Spinal cord (tissue), 10 donors: Measurements from ENCODE around the gene PROZ. TPM values are rescaled to one million over a fixed set of nuclear protein-coding genes. Genes with fewer than 3 reads are reported as not detected.
A peak's percentile ranks its signal among the peaks of the same experiment; 100 is the strongest.

ENCODE experiments used
- DNase-seq, 6 donors: peaks; one replicate each; pipeline versions ENCODE4 v3.0.0 to v3.0.0-alpha.2; 2013 to 2015; ENCODE audit warnings: low spot score in 6 of 6, low read depth in 4 of 6
- H3K27ac ChIP-seq: one replicate; pipeline ENCODE4 v1.5.1; 2013; ENCODE audit warnings: low read depth, low read length, control low read depth
- H3K27me3 ChIP-seq: one replicate; pipeline ENCODE4 v1.6.1; 2013; ENCODE audit warnings: low read length; ENCODE audit not compliant: control insufficient read depth, insufficient read depth
- H3K36me3 ChIP-seq: one replicate; pipeline ENCODE4 v1.6.1; 2013; ENCODE audit warnings: low read length; ENCODE audit not compliant: control insufficient read depth, insufficient read depth
- H3K4me1 ChIP-seq: one replicate; pipeline ENCODE4 v1.6.1; 2013; ENCODE audit warnings: low read length; ENCODE audit not compliant: control insufficient read depth, insufficient read depth
- H3K4me3 ChIP-seq: one replicate; pipeline ENCODE4 v1.5.1; 2013; ENCODE audit warnings: low read depth, low read length, control low read depth
- H3K9me3 ChIP-seq: one replicate; pipeline ENCODE4 v1.6.1; 2013; ENCODE audit warnings: low read length; ENCODE audit not compliant: control insufficient read depth, insufficient read depth
- WGBS: methylation state at CpG from one replicate; pipeline ENCODE4 v1.1.5; 2013; ENCODE audit warnings: missing lambda C conversion rate; ENCODE audit not compliant: insufficient coverage; 5-methylcytosine and 5-hydroxymethylcytosine counted together
- polyA plus RNA-seq, 2 donors: library from polyadenylated mRNA; unstranded; fragments of 120-200 nt; gene quantifications; one replicate each; pipeline ENCODE4 v1.2.1, GENCODE V29; 2013; ENCODE audit not compliant: insufficient read length in 2 of 2
- total RNA-seq, 2 donors: library from RNA; depleted of rRNA in 1 of 2; stranded (reverse); fragments of 120-200 nt in 1 of 2; fragments of >200 nt in 1 of 2; gene quantifications; one replicate each; pipeline versions ENCODE4 v1.2.3 to v1.2.4, GENCODE V29; 2013 to 2014
- donor health status: healthy.

Gene PROZ
- total and polyA plus RNA-seq, 4 donors: 0.17 to 0.39 TPM; not detected in 2

DNA sequence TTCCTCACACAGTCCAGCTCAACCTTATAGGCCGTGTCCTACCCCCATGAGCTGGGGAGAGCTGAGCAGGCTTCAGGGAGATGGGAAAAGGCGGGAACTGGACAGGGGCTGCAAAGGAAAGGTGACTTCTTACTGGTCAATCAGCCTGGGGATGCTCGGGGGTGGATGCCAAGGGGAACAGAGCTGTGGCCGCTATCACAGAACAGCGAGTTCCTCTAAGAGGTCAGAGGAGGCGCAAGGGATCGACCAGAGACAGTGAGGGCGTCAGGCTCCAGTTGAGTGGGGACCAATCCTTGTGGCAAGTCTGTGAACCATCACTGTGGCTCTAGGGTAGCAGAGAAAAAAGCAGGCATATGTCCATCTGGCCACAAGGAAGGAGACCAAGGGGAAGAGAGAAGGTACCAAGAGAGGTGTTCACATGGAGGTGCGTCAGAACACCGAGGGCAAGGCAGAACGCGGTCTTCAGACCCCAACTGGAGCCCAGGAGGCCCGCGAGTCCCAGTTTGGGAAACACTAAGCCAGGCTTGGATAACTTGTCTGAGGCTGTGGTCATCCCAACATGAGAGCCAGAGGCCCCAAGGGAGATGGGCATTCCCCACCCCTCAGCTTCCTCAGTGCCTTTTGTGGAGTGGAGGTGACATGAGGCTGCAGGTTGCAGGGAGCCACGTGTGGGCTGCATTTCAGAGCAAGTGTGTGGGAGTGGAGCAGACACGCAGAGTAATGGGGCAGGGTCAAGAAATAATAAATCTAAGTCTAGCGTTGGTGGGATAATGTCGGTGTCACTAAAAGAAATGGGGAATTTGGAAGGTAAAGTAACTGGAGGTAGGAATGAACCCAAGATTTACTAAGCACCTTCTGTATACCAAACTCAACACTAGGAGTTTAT is 31.9 kb upstream of the PROZ start:
- Histone ChIP-seq H3K9me3 (no peaks in the 10 kb centered on the region), H3K4me1 (peaks cover 22% of the 10 kb centered on the region), H3K27me3 (peaks cover 6% of the 10 kb centered on the region), H3K36me3 (no peaks in the 10 kb centered on the region), H3K27ac (no peak overlapping the region), H3K4me3 (no peak overlapping the region)
- WGBS: 95% methylated on average over 13 of the region's 18 CpGs
- DNase-seq: no peak

DNA sequence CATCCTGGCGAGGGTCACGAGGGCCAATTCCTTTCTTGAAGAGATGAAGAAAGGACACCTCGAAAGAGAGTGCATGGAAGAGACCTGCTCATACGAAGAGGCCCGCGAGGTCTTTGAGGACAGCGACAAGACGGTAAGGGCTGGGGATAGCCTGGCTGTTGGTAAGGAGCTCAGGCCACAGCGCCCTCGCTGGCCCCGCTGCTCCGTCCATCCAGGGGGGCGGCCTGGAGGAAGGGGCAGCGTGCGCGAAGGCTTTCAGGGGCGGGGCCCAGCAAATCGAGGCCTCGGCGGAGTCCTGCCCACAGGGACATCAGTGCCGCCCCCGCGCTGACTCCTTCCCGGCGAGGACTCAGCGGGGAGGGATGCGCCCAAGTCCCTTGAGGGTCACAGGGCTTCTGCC is 29.0 kb upstream of the PROZ start:
- Histone ChIP-seq H3K4me3 (peak overlapping the region; percentile 21), H3K36me3 (no peaks in the 10 kb centered on the region), H3K27ac (no peak overlapping the region), H3K4me1 (peaks cover 12% of the 10 kb centered on the region), H3K9me3 (no peaks in the 10 kb centered on the region), H3K27me3 (peaks cover 6% of the 10 kb centered on the region)
- 67% methylated on average over 24 of the region's 27 CpGs for WGBS
- DNase-seq: no peak

DNA sequence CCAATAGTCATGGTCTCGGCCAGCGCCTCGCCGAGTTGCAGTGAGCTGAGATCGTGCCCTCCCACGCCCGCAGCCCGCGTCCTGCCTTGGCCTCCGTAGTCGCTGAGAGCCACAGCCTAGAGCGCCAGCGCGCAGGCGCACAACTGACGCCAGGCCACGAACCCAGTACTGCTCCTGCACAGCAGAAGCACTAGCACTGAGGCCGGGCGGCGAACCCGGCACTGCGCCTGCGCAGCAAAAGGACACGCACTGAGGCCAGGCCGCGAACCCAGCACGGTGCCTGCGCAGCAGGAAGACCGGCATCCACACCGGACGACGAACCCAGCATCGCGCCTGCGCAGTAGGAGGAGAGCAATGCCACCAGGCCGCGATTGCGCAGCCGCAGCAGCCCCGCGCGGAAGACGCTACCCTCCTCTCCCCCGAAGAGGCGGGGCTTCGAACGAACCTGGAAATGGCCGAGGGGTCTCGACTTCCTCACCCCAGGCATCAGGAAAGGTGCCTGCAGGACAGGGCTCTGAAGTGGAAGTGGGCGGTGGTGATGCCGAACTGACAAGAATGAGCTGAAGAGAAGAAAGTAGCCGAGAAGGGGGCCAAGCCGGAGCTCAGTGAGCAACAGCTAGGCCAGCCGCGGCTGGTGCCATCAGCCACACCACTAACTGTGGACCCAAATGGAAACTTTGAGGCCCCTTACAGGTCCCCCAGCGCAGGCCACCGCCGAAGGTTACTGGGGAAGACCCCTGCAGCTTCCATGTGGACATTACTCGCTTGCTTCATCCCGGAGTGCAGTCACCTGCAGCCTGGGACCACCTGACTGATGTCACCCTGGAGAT is 28.3 kb upstream of the PROZ start:
- H3K4me3 ChIP-seq: peak overlapping the region; percentile 21
- H3K4me1 ChIP-seq: peaks cover 12% of the 10 kb centered on the region
- no peak overlapping the region for H3K27ac ChIP-seq
- H3K9me3 ChIP-seq: no peaks in the 10 kb centered on the region
- no peaks in the 10 kb centered on the region for H3K36me3 ChIP-seq
- DNase-seq: peak in 2 of 6 donors; percentile 49 to 75
- WGBS: 30% methylated on average over 54 of the region's 60 CpGs
- peaks cover 6% of the 10 kb centered on the region for H3K27me3 ChIP-seq

DNA sequence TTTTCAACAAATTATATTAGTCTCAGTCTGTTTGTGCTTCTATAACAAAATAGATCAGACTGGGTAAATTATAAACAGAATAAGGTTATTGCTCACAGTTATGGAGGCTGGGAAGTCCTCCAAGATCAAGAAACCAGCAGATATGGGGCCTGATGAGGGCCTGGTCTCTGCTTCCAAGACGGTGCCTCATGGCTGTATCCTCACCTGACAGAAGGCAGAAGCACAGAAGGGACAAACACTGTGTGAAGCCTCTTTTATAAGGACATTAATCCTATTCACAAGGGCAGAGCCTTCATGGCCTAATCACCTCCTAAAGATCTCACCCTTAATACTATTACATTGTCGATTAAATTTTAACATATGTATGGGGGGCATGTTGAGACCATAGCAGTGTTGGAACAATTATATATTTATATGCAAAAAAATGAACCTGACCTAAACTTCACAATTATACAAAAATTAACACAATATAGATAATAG is 23.1 kb upstream of the PROZ start:
- Histone ChIP-seq H3K36me3 (no peaks in the 10 kb centered on the region), H3K4me3 (no peak overlapping the region), H3K27ac (no peak overlapping the region), H3K4me1 (peaks cover under 1% of the 10 kb centered on the region), H3K27me3 (no peaks in the 10 kb centered on the region), H3K9me3 (no peaks in the 10 kb centered on the region)
- DNase-seq: no peak
- WGBS: 60% methylated on average over 1 of the region's 2 CpGs

DNA sequence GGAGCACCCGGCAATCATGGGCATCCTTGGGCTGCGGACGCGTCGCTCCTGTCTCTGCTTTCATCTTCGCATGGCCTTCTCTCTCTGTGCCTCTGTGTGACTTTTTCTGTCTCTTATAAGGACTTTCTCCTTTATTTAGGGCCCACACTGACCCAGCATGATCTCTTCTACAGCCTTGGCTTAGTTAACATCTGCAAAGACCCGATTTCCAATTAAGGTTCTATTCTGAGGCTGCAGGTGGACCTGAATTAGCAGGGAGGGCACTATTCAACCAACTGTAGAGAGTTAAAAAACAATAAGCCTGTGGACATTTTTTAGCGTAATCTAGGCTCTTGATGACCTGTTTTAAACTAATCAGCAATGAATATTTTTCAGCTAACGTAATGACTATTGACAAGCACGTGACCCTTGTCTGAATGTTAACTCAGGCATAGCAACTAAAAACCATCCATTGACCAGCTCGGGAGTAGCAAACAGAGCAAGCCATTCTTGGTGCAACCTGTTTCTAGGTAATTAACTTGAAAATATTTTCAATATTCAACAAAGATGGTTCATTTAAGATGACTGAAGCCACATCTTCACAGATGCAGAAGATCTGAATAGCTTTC is 20.7 kb upstream of the PROZ start:
- Histone ChIP-seq H3K27ac (no peak overlapping the region), H3K4me3 (no peak overlapping the region), H3K4me1 (no peaks in the 10 kb centered on the region), H3K27me3 (no peaks in the 10 kb centered on the region), H3K36me3 (peaks cover 7% of the 10 kb centered on the region), H3K9me3 (no peaks in the 10 kb centered on the region)
- no peak for DNase-seq
- WGBS: 83% methylated on average over 9 of the region's 11 CpGs

DNA sequence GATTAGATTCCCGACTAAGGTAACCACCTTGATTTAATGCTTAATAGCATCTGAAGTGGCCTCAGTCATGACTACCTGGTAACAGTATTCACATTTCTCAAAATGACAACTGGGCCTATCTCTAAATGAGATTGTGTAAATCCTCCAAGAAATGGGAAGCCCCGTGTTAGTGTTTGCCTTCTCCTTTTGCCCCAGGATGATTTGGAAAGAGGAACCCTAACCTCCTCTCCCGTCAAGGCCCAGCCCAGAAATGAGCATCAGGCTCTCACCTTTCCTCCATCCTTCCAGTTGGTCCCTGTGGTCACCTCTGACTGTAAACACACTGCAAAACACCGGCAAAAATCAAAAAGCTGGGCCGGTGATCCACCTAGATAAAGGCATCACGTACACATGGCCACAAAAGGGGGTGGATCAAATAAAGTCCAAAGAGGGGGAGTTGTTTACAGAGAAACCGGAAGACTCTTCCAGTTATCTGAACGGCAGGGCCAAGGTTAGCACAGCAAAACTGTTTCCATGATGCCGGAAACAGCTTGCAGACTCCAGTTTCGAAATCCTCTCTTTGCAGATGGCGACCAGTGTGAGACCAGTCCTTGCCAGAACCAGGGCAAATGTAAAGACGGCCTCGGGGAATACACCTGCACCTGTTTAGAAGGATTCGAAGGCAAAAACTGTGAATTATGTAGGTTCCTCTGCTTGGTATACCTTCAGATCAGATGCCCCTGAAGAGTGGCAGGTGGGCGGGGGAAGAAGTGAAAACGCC is 19.5 kb upstream of the PROZ start:
- WGBS: 86% methylated on average over 12 of the region's 16 CpGs
- Histone ChIP-seq H3K36me3 (peaks cover 7% of the 10 kb centered on the region), H3K4me1 (no peaks in the 10 kb centered on the region), H3K9me3 (no peaks in the 10 kb centered on the region), H3K4me3 (no peak overlapping the region), H3K27ac (no peak overlapping the region), H3K27me3 (no peaks in the 10 kb centered on the region)
- DNase-seq: no peak

DNA sequence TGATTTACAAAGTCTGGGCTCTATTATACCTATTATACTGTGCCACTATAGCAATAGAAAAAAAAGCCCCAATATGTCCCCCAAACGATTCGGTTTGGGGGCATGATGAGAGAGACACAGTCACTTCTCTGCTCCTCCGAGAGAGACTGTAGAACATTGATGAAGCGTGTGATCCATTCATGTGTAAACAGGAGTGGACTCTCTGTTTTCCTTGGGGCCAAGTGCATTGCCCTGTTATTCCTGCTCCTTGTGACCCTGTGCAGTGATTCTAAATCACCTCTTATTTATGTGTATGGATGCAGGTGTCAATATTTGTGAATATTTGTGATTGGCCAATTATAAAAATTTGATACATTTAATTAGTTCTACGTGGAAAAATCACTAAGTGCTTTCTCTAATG is 18.9 kb upstream of the PROZ start:
- DNase-seq: no peak
- no CpG with 5 or more reads among the region's 5 CpGs for WGBS
- H3K27me3 ChIP-seq: no peaks in the 10 kb centered on the region
- no peak overlapping the region for H3K4me3 ChIP-seq
- H3K4me1 ChIP-seq: no peaks in the 10 kb centered on the region
- peaks cover 7% of the 10 kb centered on the region for H3K36me3 ChIP-seq
- H3K27ac ChIP-seq: no peak overlapping the region
- no peaks in the 10 kb centered on the region for H3K9me3 ChIP-seq

DNA sequence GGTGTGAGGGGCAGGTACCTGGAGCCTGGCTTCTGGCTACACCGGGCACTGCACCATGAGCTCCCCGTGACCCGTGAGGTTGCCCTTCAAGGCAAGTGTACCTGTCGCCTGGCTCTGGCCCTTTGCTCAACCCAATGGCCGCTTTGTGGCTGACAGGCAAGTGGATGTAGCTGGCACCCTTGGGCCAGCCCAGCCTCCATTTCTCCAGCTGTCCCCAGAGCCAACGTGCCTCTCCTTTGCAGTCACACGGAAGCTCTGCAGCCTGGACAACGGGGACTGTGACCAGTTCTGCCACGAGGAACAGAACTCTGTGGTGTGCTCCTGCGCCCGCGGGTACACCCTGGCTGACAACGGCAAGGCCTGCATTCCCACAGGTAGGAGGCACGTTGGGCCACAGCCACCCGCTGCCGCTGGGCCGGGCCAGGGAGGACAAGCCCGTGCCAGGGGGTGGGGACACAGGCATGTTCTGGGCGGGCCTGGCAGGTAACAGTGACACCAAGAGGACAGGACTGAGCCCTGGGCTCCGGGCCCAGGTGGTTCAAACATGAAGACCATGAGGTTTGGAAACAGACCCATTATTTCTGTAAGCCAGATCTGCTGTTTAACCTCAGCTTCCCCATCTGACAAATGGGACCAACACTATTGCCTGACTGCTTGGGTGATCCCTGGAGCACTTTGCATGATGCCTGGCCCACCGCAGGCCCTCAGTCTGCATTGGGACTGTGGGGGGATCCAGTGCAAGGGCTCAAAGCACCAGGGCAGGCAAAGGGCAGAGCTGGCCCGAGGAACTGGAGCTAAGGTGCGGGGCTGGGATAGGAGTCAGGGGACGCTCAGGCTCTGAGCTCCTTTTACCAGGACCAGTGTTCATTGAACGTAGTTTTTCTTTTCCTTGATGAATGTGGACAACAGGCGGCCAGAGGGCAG is 17.5 kb upstream of the PROZ start:
- no peak for DNase-seq
- WGBS: 90% methylated on average over 26 of the region's 26 CpGs
- H3K36me3 ChIP-seq: peaks cover 7% of the 10 kb centered on the region
- H3K4me3 ChIP-seq: no peak overlapping the region
- no peaks in the 10 kb centered on the region for H3K27me3 ChIP-seq
- no peaks in the 10 kb centered on the region for H3K9me3 ChIP-seq
- H3K4me1 ChIP-seq: no peaks in the 10 kb centered on the region
- no peak overlapping the region for H3K27ac ChIP-seq
